ENCODE data around the gene TET2.

DNA sequence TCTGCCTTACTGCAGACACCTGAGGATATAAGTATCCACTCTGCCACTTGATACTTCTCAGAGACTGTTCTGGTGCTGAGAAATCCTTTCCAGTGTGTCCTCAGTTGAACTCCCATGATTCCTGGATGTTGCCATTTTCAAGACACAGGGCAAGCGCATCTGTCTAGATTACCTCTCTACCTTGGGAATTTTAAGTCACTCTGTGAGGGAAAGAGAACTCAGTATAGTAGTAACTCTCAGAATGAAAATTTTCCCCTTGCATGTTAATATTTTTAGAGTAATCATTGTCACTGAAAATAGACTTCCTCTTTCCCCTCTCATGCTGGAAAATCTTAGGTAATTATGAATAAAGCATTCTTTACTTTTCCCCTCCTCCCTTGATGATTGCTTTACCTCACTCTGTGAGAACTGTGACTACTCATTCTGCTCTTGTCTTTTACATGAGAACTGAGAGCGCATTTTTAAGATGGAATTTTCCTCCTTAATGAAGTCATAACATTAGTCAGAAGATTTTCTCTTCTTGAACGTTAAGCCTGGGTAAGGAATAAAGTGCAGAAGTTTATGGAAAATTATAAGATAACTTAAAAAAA, 45.0 kb downstream of the TET2 start:
- TF ChIP-seq CTCF (IDR thresholded peaks at IDR 0.05) (no peak), POLR2A (IDR thresholded peaks at IDR 0.05; ENCODE audit: low read depth) (no peak), POLR2AphosphoS5 (IDR thresholded peaks at IDR 0.05) (no peak)
